Measurements from ENCODE around the gene CABP4.

CABP4 gene

DNA sequence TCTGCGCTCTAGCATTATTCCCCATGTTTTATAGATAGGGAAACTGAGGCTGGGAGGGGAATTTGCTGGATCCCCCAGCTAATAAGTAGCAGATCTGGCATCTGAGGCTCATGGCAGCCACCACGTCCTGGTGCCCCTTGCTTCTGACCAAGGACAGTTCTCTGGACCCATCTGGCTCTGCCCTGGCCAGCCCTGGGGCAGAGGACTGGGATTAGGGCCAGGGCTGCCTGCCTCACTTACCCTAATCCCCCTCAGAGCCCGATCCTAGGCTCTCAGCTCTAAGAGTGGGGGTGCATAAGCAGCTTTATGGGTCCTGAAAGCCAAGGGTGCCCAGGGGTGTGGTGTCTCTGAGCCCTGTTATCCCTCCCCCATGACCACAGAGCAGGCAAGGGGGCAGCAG is at the start of gene CABP4:
CABP4 (plus strand) TSS at position 301 of the 400 bp plus-strand sequence; CDS start at position 371, 70 bp downstream.
- no peaks in the 10 kb centered on the region for H3K36me3 Mint-ChIP-seq
- H3K9me3 Mint-ChIP-seq, result no peaks in the 10 kb centered on the region
- peaks cover 10% of the 10 kb centered on the region for H3K4me1 Mint-ChIP-seq
- H3K27ac Mint-ChIP-seq, result no peak within 1 kb of the TSS
- H3K27me3 Mint-ChIP-seq, result no peaks in the 10 kb centered on the region
- no peak within 1 kb of the TSS for H3K4me3 Mint-ChIP-seq

DNA sequence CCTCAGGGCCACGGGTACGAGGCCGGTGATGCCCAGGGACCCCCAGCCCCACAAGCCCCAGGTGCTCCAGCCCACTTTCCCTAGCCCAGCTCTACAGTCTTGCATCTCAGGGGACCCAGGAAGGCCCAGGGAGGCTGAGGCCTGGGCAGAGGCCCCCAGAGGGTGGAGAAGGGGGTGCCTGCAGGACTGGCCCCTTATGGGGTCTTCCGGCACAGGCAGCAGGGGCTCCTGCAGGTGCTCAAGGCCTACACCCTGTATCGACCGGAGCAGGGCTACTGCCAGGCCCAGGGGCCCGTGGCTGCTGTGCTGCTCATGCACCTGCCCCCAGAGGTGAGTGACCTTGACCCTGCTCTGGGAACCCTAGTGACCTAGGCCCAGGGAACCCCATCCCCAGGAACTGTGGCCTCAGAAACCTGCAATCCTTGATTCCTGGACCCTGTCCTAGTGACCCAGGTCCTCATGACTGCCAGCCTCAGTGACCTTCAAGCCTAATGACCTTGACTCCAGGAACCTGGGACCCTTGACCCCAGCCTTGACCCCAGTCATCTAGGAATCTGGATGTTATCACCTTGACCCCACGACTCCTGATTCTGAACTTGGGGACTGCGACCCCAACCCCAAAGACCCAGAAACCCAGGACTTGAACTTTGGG is 49.3 kb upstream of the CABP4 start:
- Mint-ChIP-seq H3K27me3 (no peaks in the 10 kb centered on the region), H3K4me3 (peak overlapping the region; percentile 96), H3K4me1 (peaks cover 63% of the 10 kb centered on the region), H3K36me3 (no peaks in the 10 kb centered on the region), H3K27ac (peak overlapping the region; percentile 91), H3K9me3 (no peaks in the 10 kb centered on the region)

DNA sequence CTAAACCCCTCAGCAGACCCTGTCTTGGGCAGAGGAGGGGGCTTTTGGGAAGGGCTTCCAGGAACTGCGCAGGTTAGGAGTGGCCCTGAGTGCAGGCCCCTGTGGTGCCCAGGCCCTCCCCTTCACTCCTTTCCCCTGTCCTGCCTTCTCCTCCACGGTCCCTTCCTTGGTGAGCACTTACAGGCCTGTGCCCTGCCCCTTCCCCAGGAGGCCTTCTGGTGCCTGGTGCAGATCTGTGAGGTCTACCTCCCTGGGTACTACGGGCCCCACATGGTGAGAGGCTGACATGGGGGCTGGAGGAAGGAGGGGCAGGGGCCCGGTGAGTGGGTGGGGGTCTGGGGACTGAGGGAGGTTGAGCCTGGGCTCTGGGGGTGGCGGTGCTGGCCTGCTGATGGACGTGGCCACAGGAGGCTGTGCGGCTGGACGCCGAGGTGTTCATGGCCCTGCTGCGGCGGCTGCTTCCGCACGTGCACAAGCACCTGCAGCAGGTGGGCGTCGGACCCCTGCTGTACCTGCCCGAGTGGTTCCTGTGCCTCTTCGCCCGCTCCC is 48.7 kb upstream of the CABP4 start:
- peak overlapping the region; percentile 91 for H3K27ac Mint-ChIP-seq
- no peaks in the 10 kb centered on the region for H3K36me3 Mint-ChIP-seq
- no peaks in the 10 kb centered on the region for H3K27me3 Mint-ChIP-seq
- peaks cover 70% of the 10 kb centered on the region for H3K4me1 Mint-ChIP-seq
- peak overlapping the region; percentile 84 for H3K4me3 Mint-ChIP-seq
- no peaks in the 10 kb centered on the region for H3K9me3 Mint-ChIP-seq

DNA sequence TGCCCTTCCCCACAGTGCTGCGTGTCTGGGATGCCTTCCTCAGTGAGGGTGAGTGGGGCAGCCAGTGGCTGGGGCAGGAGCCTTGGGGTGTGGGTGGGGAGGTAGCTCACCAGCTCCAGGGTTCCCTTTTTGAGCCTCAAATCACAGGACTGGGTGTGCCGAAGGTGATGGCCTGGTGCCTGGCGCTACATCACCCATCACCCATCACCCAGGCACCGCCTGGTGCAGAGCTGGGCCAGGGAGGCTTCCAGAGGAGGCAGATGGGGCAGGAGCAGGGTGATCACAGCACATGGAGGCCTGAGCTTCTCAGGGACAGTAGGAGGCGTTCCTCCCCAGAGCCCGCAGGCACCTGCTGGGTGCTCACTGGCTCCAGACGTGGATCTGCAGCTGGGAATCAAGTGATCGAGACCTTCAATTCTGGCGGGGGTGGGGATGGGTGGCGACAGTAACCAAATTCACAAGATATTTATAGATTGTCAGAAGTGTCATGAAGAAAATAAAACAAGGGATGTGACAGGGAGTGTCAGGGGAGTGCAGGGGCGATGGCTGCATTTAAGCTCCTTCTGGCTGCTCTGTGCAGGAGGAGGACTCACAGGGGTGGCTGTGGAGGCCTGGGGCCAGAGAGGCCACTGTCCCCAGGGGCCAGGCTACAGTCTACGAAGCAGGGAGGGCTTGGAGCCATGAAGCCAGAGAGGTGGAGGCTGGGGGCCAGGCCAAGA is 48.0 kb upstream of the CABP4 start:
- Mint-ChIP-seq H3K27me3 (no peaks in the 10 kb centered on the region), H3K36me3 (no peaks in the 10 kb centered on the region), H3K4me3 (peak overlapping the region; percentile 84), H3K27ac (peak overlapping the region; percentile 95), H3K9me3 (no peaks in the 10 kb centered on the region), H3K4me1 (peaks cover 76% of the 10 kb centered on the region)

DNA sequence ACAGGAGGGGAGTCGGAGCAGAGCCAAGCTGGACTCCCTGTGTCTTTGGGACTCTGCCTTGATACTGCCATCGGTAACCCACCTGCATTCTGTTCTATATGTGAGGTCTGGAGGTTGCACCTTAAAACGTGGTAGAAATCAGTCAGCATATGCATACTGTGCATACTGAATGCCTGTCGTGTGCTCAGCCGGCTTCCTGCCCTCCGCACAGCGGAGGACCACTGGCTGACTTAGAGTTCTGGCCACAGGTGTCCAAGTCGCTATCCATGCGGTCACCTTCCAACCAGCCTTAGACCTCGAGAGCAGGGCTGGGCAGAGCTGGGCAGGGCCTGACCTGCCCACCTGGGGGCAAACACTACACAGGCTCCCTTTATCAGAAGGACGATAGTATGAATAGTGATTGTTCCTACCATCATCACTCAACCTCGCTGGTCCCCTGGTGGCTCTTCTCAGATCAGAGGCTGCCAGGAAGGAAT is 47.4 kb upstream of the CABP4 start:
- no peaks in the 10 kb centered on the region for H3K27me3 Mint-ChIP-seq
- H3K36me3 Mint-ChIP-seq, result no peaks in the 10 kb centered on the region
- peaks cover 82% of the 10 kb centered on the region for H3K4me1 Mint-ChIP-seq
- H3K27ac Mint-ChIP-seq, result peak overlapping the region; percentile 95
- peak overlapping the region; percentile 84 for H3K4me3 Mint-ChIP-seq
- no peaks in the 10 kb centered on the region for H3K9me3 Mint-ChIP-seq

DNA sequence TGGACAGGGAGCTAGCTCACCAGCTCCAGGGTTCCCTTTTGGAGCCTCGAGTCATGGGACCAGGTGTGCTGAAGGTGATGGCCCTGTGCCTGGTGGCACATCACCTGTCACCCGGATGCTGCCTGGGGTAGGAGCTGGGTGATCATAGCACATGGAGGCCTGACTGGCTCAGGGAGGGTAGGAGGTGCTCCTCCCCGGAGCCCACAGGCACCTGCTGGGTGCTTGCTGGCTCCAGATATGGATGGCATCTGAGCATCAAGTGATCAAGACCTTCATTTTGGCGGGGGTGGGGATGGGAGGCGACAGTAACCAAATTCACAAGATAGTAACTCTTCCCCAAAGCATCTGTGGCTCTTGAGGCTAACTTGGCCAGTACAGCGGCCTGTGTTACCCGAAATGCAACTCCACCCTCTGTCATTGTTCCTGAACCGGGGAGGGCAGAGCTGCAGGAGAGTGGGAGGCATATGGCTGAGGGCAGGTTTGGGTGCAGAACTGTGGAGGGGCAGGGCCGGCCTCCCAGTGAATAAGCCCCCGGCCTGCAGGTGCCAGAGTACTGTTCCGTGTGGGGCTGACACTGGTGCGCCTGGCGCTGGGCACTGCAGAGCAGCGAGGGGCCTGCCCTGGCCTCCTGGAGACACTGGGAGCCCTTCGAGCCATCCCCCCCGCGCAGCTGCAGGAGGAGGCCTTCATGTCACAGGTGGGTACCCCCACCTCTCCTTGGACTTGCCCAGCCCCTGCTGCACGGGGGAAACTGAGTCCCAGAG is 46.5 kb upstream of the CABP4 start:
- Mint-ChIP-seq H3K4me1 (peaks cover 87% of the 10 kb centered on the region), H3K27me3 (no peaks in the 10 kb centered on the region), H3K9me3 (no peaks in the 10 kb centered on the region), H3K27ac (peak overlapping the region; percentile 95), H3K36me3 (no peaks in the 10 kb centered on the region), H3K4me3 (peak overlapping the region; percentile 84)

DNA sequence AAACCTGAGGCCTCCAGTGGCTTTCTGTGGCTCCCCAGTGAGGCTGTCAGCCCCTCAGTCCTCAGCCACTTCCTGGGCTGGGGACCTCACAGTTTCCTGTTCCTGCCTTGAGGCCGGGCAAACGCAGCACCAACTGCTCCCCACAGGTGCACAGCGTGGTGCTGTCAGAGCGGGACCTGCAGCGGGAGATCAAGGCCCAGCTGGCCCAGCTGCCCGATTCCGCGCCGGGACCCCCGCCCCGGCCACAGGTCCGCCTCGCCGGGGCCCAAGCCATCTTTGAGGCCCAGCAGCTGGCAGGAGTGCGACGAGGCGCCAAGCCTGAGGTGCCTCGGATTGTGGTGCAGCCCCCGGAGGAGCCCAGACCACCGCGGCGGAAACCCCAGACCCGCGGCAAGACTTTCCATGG is 45.9 kb upstream of the CABP4 start:
- H3K27me3 Mint-ChIP-seq, result no peaks in the 10 kb centered on the region
- no peak overlapping the region for H3K27ac Mint-ChIP-seq
- H3K4me3 Mint-ChIP-seq, result no peak overlapping the region
- no peaks in the 10 kb centered on the region for H3K9me3 Mint-ChIP-seq
- H3K4me1 Mint-ChIP-seq, result peaks cover 92% of the 10 kb centered on the region
- no peaks in the 10 kb centered on the region for H3K36me3 Mint-ChIP-seq

DNA sequence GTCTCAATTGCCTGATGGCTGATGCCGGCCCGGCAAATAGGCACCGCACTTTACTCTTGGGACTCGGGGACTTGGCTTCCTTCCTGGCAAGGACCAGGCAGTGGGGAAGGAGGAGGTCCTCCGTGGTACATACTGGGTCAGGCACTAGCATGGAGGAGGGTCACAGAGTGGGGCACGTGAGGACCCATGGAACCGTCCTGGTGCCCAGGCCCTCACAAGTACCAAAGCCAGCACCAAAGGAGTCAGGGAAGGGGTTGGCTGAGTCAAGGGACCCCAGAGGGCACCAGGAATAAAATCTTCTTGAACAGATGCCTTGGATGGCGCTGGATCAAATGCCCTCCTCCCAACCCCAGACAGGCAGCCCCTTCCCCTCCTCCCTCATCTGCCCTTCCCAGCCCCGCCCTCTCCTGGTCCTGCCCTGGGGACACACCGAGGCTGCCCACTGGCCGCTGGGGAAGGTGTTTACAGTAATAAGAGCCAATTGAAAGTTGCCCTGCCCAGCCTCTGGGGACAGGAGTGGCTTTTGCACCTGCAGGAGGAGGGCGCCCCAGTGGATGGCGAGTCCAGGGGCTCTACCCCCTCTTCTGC is 45.3 kb upstream of the CABP4 start:
- H3K27me3 Mint-ChIP-seq, result no peaks in the 10 kb centered on the region
- H3K4me3 Mint-ChIP-seq, result peak overlapping the region; percentile 80
- H3K4me1 Mint-ChIP-seq, result peaks cover 89% of the 10 kb centered on the region
- H3K27ac Mint-ChIP-seq, result peak overlapping the region; percentile 96
- H3K36me3 Mint-ChIP-seq, result no peaks in the 10 kb centered on the region
- H3K9me3 Mint-ChIP-seq, result no peaks in the 10 kb centered on the region

DNA sequence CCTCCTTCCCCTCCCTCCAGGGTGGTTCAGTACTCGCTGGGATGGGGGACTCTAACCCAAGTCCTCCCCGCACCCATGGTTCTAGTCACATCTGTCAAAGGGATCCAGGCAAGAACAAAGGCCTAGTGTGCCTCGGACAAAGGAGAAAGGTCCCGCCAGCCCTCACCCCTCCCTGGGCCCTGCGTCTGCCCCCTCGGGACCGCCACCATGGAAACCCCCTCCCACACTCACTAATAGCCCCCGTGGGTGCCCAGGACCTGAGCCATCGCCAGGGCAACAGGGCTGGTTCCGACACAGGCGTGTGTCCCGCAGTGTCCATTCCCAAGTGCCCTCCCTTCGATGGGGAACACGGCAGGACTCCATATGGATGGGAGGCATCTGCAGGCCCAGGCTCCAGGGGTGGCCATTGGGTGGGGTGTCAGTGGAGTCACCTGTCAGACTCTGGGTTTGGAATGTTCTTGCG is 44.8 kb upstream of the CABP4 start:
- peak overlapping the region; percentile 67 for H3K4me3 Mint-ChIP-seq
- no peaks in the 10 kb centered on the region for H3K27me3 Mint-ChIP-seq
- H3K36me3 Mint-ChIP-seq, result no peaks in the 10 kb centered on the region
- peaks cover 88% of the 10 kb centered on the region for H3K4me1 Mint-ChIP-seq
- no peaks in the 10 kb centered on the region for H3K9me3 Mint-ChIP-seq
- H3K27ac Mint-ChIP-seq, result peak overlapping the region; percentile 81

DNA sequence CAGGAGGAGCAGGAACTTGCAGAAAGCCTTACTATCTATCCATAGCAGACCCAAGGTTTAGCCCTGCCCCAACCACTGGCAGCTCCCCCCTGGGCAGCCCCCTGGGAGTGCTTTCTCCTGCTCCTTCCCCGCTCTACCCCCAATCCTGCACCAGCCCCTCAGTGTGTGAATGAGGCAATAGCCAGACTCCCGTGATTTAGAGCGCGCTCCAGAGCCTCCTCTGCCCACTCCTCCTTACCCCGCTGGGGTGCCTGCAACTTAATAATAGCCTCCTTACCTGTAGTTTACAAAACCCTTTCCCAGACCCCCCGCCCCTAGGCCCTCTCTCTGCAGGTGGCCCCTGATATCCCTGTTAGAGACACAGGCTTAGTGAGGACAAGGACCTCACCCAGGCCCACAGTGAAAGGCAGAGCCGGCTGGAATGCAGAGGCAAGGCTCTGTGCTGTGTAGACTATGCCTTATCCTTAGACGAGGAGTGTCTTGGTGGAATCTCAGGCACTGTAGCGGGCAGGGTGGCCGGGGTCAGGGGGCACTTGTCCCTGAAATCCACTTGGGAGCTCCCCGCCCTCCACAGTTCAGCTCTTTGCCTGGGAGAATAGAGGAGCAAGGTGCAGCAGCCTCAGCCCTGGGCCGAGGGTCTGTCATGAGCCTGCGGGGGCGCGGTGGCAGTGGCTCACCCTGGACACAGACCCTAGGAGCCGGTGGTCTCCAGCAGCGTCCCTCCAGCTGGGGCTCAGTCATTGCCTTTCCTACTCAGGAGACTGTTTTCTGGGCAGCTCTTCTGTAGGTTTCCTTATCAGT is 44.0 kb upstream of the CABP4 start:
- Mint-ChIP-seq H3K27ac (peak overlapping the region; percentile 46), H3K4me1 (peaks cover 84% of the 10 kb centered on the region), H3K4me3 (no peak overlapping the region), H3K9me3 (no peaks in the 10 kb centered on the region), H3K36me3 (no peaks in the 10 kb centered on the region), H3K27me3 (no peaks in the 10 kb centered on the region)

DNA sequence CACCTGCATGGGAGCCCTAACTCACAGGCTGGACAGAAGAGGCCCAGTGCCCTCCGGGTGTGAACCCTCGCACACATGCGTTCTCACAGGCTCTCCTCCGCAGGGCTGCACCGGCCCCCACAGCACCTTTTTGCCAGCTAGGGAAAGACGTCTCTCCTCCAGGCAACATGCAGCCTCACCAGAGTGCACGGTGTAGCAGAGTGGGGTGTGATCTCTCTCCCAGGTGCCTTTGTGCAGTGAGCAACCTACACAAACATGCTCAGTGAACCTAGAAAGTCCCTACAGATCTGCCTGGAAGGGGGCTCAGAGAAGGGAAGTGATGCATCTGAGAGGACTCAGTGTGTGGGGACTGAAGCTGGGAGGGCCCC is 43.4 kb upstream of the CABP4 start:
- Mint-ChIP-seq H3K27ac (no peak overlapping the region), H3K4me3 (peak overlapping the region; percentile 23), H3K27me3 (no peaks in the 10 kb centered on the region), H3K9me3 (no peaks in the 10 kb centered on the region), H3K36me3 (no peaks in the 10 kb centered on the region), H3K4me1 (peaks cover 84% of the 10 kb centered on the region)

DNA sequence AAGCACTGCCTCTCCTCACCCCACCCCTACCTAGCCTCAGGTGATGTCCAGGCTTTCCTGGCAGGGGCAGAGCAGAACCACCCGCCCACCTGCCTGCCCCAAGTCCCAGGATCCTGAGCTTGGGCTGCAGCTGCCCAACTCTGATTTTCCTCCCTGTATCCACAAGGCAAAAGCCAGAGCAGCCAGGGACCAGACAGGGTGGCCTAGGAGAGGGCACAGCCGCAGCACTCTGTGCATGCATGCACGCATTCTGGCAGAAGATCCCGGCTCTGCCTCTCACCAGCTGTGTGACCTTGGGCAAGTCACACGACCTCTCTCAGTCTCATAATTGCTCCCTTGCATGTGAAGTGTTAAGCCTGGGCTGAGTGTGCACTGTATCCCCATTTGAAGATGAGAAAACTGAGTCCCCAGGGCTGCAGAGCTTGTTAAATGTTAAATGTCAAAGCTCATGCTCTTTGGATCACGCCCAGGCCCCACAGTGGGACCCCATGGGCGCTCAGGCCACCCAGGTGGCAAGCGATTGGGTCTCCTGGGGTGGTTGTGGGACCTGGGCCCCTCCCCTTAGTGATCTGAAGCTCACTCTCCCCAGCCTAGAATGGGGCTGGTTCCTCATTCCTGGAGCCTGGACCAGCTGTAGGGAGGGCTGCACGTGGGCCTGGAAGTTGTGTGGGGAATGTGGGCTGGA is 42.5 kb upstream of the CABP4 start:
- Mint-ChIP-seq H3K4me3 (no peak overlapping the region), H3K27ac (peak overlapping the region; percentile 60), H3K9me3 (no peaks in the 10 kb centered on the region), H3K27me3 (no peaks in the 10 kb centered on the region), H3K36me3 (no peaks in the 10 kb centered on the region), H3K4me1 (peaks cover 82% of the 10 kb centered on the region)

DNA sequence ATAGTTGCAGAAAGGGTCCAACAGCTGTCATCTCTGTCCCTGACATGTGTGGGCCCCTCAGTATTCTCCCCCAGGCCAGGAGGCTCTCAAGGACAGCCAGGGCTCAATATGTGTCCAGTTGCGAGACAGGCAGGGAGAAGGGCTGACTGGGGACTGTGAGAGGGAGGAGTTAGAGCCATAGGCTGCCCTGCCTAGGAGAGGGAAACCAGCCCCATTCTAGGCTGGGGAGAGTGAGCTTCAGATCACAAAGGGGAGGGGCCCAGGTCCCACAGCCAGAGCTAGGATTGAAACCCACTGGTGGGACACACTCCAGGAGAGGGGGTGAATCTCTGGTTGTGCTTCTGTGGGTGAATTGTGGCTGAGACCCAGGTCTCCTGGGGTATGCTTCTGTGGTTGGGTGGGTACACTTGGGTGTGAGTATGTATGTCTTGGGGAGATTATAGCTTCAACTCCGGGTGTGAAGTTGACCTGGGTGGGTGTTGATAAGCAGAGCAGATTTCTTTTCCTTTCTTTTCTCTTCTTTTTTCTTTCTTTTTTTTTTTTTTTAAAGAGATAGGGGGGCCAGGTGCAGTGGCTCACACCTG is 41.8 kb upstream of the CABP4 start:
- peaks cover 82% of the 10 kb centered on the region for H3K4me1 Mint-ChIP-seq
- no peaks in the 10 kb centered on the region for H3K27me3 Mint-ChIP-seq
- no peaks in the 10 kb centered on the region for H3K36me3 Mint-ChIP-seq
- no peaks in the 10 kb centered on the region for H3K9me3 Mint-ChIP-seq
- H3K4me3 Mint-ChIP-seq, result peak overlapping the region; percentile 71
- H3K27ac Mint-ChIP-seq, result peak overlapping the region; percentile 60
